H9 (cell line): ENCODE data around the gene KRT28. TPM values are rescaled to one million over a fixed set of nuclear protein-coding genes. Genes with fewer than 3 reads are reported as not detected.

ENCODE experiments used
- DNase-seq: peaks from one replicate; pipeline ENCODE4 v3.0.0-alpha.2; 2017
- H2AFZ ChIP-seq: one replicate; pipeline ENCODE4 v1.6.1; 2013; ENCODE audit warnings: mild to moderate bottlenecking, low read length, control low read depth, moderate library complexity
- H2AK5ac ChIP-seq: 2 replicates; pipeline ENCODE4 v1.6.1; 2013; ENCODE audit warnings: low read length, control low read depth, mixed read lengths; ENCODE audit not compliant: insufficient read length
- H2BK120ac ChIP-seq: one replicate; pipeline ENCODE4 v1.6.1; 2013; ENCODE audit warnings: low read depth, mild to moderate bottlenecking, low read length, control low read depth, inconsistent platforms; ENCODE audit not compliant: poor library complexity, severe bottlenecking
- H2BK12ac ChIP-seq: 2 replicates; pipeline ENCODE4 v1.6.1; 2013; ENCODE audit warnings: low read length, control low read depth, mixed read lengths, low read depth; ENCODE audit not compliant: insufficient read length
- H2BK15ac ChIP-seq: 2 replicates; pipeline ENCODE4 v1.6.1; 2013; ENCODE audit warnings: low read depth, low read length, control low read depth
- H2BK20ac ChIP-seq: one replicate; pipeline ENCODE4 v1.6.1; 2013; ENCODE audit warnings: low read depth, mild to moderate bottlenecking, low read length, control low read depth, inconsistent platforms; ENCODE audit not compliant: poor library complexity, severe bottlenecking
- H2BK5ac ChIP-seq: 2 replicates; pipeline ENCODE4 v1.6.1; 2013; ENCODE audit warnings: low read length, control low read depth, mixed read lengths; ENCODE audit not compliant: insufficient read length
- H3K14ac ChIP-seq: 2 replicates; pipeline ENCODE4 v1.6.1; 2013; ENCODE audit warnings: low read length, control low read depth; ENCODE audit not compliant: insufficient read depth
- H3K18ac ChIP-seq: 2 replicates; pipeline ENCODE4 v1.6.1; 2013; ENCODE audit warnings: low read depth, mild to moderate bottlenecking, mixed read lengths, low read length, control low read depth; ENCODE audit not compliant: insufficient read length
- H3K23ac ChIP-seq: 2 replicates; pipeline ENCODE4 v1.6.1; 2013; ENCODE audit warnings: low read length, control low read depth, mixed read lengths, low read depth; ENCODE audit not compliant: insufficient read length
- H3K23me2 ChIP-seq: 2 replicates; pipeline ENCODE4 v1.6.1; 2013; ENCODE audit warnings: low read depth, mild to moderate bottlenecking, mixed read lengths, low read length, control low read depth; ENCODE audit not compliant: insufficient read length, poor library complexity, severe bottlenecking
- H3K27ac ChIP-seq: 2 replicates; pipeline ENCODE4 v1.5.1; 2013; ENCODE audit warnings: low read length, control low read depth, mixed read lengths, low read depth; ENCODE audit not compliant: insufficient read length
- H3K27me3 ChIP-seq: 2 replicates; pipeline ENCODE4 v1.6.1; 2013; ENCODE audit warnings: low read length, control low read depth, inconsistent platforms; ENCODE audit not compliant: insufficient read depth
- H3K4ac ChIP-seq: 2 replicates; pipeline ENCODE4 v1.6.1; 2013; ENCODE audit warnings: low read depth, mild to moderate bottlenecking, control low read depth, inconsistent platforms, low read length, moderate library complexity
- H3K4me1 ChIP-seq: 2 replicates; pipeline ENCODE4 v1.6.1; 2013; ENCODE audit warnings: low read length, control low read depth, inconsistent platforms; ENCODE audit not compliant: insufficient read depth
- H3K4me2 ChIP-seq: 2 replicates; pipeline ENCODE4 v1.6.1; 2013; ENCODE audit warnings: low read length, control low read depth, mixed read lengths; ENCODE audit not compliant: insufficient read length, insufficient read depth
- H3K56ac ChIP-seq: 2 replicates; pipeline ENCODE4 v1.6.1; 2013; ENCODE audit warnings: low read depth, mild to moderate bottlenecking, mixed read lengths, low read length, control low read depth; ENCODE audit not compliant: insufficient read length
- H3K79me1 ChIP-seq: 2 replicates; pipeline ENCODE4 v1.6.1; 2013; ENCODE audit warnings: low read depth, mild to moderate bottlenecking, moderate library complexity, low read length, control low read depth, inconsistent platforms; ENCODE audit not compliant: insufficient read depth, poor library complexity, severe bottlenecking
- H3K79me2 ChIP-seq: 2 replicates; pipeline ENCODE4 v1.6.1; 2013; ENCODE audit warnings: low read length, control low read depth, inconsistent platforms; ENCODE audit not compliant: insufficient read depth
- H3K9ac ChIP-seq: 2 replicates; pipeline ENCODE4 v1.6.1; 2013; ENCODE audit warnings: low read length, control low read depth, mixed read lengths; ENCODE audit not compliant: insufficient read length; ENCODE audit errors: extremely low read depth
- H3K9me3 ChIP-seq: one replicate; pipeline ENCODE4 v1.6.1; 2013; ENCODE audit warnings: low read depth, low read length, inconsistent platforms; ENCODE audit not compliant: control insufficient read depth
- H3T11ph ChIP-seq: one replicate; pipeline ENCODE4 v1.6.1; 2013; ENCODE audit warnings: mild to moderate bottlenecking, low read length, control low read depth, inconsistent platforms
- H4K20me1 ChIP-seq: one replicate; pipeline ENCODE4 v1.6.1; 2013; ENCODE audit not compliant: control insufficient read depth, insufficient read length, insufficient read depth
- H4K5ac ChIP-seq: 2 replicates; pipeline ENCODE4 v1.6.1; 2013; ENCODE audit warnings: low read depth, mild to moderate bottlenecking, mixed read lengths, low read length, control low read depth; ENCODE audit not compliant: insufficient read length
- H4K8ac ChIP-seq: replicated peaks from 2 replicates; pipeline ENCODE4 v1.6.1; 2013; ENCODE audit warnings: low read length, control low read depth, mixed read lengths, low read depth; ENCODE audit not compliant: insufficient read length
- H4K91ac ChIP-seq: 2 replicates; pipeline ENCODE4 v1.6.1; 2013; ENCODE audit warnings: low read depth, mild to moderate bottlenecking, moderate library complexity, mixed read lengths, low read length, control low read depth; ENCODE audit not compliant: insufficient read length
- H3K27ac Mint-ChIP-seq, 3 experiments: 2 replicates in 2 of 3; 3 replicates in 1 of 3; pipeline ENCODE4 v1.8.0; 2020 to 2021; ENCODE audit warnings: mixed read lengths in 3 of 3, mild to moderate bottlenecking in 1 of 3, moderate library complexity in 1 of 3
- H3K27me3 Mint-ChIP-seq: 2 replicates; pipeline ENCODE4 v1.8.0; 2021; ENCODE audit warnings: low read depth, mild to moderate bottlenecking, moderate library complexity, mixed read lengths
- H3K36me3 Mint-ChIP-seq, 3 experiments: 2 replicates in 2 of 3; 3 replicates in 1 of 3; pipeline ENCODE4 v1.8.0; 2020 to 2021; ENCODE audit warnings: low read depth in 3 of 3, mixed read lengths in 3 of 3; ENCODE audit not compliant: insufficient read depth in 1 of 3
- H3K4me1 Mint-ChIP-seq, 2 experiments: 2 replicates each; pipeline ENCODE4 v1.8.0; 2020; ENCODE audit warnings: mixed read lengths in 2 of 2
- H3K4me3 Mint-ChIP-seq, 2 experiments: 2 replicates in 1 of 2; 3 replicates in 1 of 2; pipeline ENCODE4 v1.8.0; 2020 to 2021; ENCODE audit warnings: mild to moderate bottlenecking in 2 of 2, mixed read lengths in 2 of 2, moderate library complexity in 1 of 2
- H3K9me3 Mint-ChIP-seq, 2 experiments: 2 replicates in 1 of 2; 3 replicates in 1 of 2; pipeline ENCODE4 v1.8.0; 2020; ENCODE audit warnings: mild to moderate bottlenecking in 2 of 2, mixed read lengths in 2 of 2, moderate library complexity in 1 of 2
- CTCF ChIP-seq: fragments of 200-600 bp; sonication (generic); conservative IDR thresholded peaks from 3 replicates; pipeline ENCODE4 v1.8.0; 2021; ENCODE audit warnings: antibody characterized with exemption, mild to moderate bottlenecking
- total RNA-seq: library from RNA; stranded (reverse); gene quantifications from 2 replicates; pipeline ENCODE4 v1.2.1, GENCODE V29; 2021

KRT28 gene
- total RNA-seq, 1 experiment from 2014 or later: not detected

GRCh38 chr17:40821536-40821935 is 21.8 kb upstream of the KRT28 start:
- Histone ChIP-seq H3K18ac (no peak overlapping the region), H2BK120ac (no peak overlapping the region), H2BK15ac (no peak overlapping the region), H3K9ac (no peak overlapping the region), H2BK12ac (no peak overlapping the region), H3K23me2 (peaks cover 3% of the 10 kb centered on the region), H3K79me1 (no peaks in the 10 kb centered on the region), H4K91ac (no peak overlapping the region), H3K27me3 (no peaks in the 10 kb centered on the region), H3K4ac (no peak overlapping the region), H3K4me2 (no peak overlapping the region), H3K9me3 (no peaks in the 10 kb centered on the region), H4K5ac (no peak overlapping the region), H2AK5ac (no peak overlapping the region), H2AFZ (no peak overlapping the region), H4K8ac (no peak overlapping the region), H3T11ph (no peak overlapping the region), H3K79me2 (no peaks in the 10 kb centered on the region), H2BK5ac (no peak overlapping the region), H2BK20ac (no peak overlapping the region), H3K14ac (no peak overlapping the region), H3K56ac (no peak overlapping the region), H4K20me1 (no peaks in the 10 kb centered on the region), H3K27ac (no peak overlapping the region), H3K4me1 (no peaks in the 10 kb centered on the region), H3K23ac (no peak overlapping the region)
- DNase-seq: no peak
- no peak overlapping the region for H3K27ac Mint-ChIP-seq
- no peaks in the 10 kb centered on the region for H3K9me3 Mint-ChIP-seq
- TF ChIP-seq CTCF: no peak
- H3K4me3 Mint-ChIP-seq: no peak overlapping the region
- H3K27me3 Mint-ChIP-seq: peaks cover 79% of the 10 kb centered on the region
- H3K36me3 Mint-ChIP-seq: peaks cover 0 to 13% (median 10%) of the 10 kb centered on the region in 3 experiments; a peak in 5 of 7 replicates
- H3K4me1 Mint-ChIP-seq: peaks cover 0 to 8% of the 10 kb centered on the region in 2 experiments; a peak in 1 of 4 replicates
